Neuron (in vitro differentiated cells): Measurements from ENCODE around the gene NRDE2.

ENCODE experiments used
- H2AFZ ChIP-seq: one replicate; pipeline ENCODE4 v1.6.1; 2013; ENCODE audit warnings: low read depth, mild to moderate bottlenecking, inconsistent platforms, low read length, moderate library complexity
- H3K27me3 ChIP-seq: one replicate; pipeline ENCODE4 v1.6.1; 2013; ENCODE audit warnings: low read length; ENCODE audit not compliant: insufficient read depth
- H3K36me3 ChIP-seq: one replicate; pipeline ENCODE4 v1.6.1; 2013; ENCODE audit warnings: low read length; ENCODE audit not compliant: insufficient read depth
- H3K4me1 ChIP-seq: one replicate; pipeline ENCODE4 v1.6.1; 2013; ENCODE audit warnings: low read length; ENCODE audit not compliant: insufficient read depth
- H3K4me3 ChIP-seq: 2 replicates; pipeline ENCODE4 v1.5.1; 2013; ENCODE audit warnings: mild to moderate bottlenecking, low read length, moderate library complexity
- H3K9me3 ChIP-seq: one replicate; pipeline ENCODE4 v1.6.1; 2013; ENCODE audit warnings: low read length

Gene NRDE2

DNA sequence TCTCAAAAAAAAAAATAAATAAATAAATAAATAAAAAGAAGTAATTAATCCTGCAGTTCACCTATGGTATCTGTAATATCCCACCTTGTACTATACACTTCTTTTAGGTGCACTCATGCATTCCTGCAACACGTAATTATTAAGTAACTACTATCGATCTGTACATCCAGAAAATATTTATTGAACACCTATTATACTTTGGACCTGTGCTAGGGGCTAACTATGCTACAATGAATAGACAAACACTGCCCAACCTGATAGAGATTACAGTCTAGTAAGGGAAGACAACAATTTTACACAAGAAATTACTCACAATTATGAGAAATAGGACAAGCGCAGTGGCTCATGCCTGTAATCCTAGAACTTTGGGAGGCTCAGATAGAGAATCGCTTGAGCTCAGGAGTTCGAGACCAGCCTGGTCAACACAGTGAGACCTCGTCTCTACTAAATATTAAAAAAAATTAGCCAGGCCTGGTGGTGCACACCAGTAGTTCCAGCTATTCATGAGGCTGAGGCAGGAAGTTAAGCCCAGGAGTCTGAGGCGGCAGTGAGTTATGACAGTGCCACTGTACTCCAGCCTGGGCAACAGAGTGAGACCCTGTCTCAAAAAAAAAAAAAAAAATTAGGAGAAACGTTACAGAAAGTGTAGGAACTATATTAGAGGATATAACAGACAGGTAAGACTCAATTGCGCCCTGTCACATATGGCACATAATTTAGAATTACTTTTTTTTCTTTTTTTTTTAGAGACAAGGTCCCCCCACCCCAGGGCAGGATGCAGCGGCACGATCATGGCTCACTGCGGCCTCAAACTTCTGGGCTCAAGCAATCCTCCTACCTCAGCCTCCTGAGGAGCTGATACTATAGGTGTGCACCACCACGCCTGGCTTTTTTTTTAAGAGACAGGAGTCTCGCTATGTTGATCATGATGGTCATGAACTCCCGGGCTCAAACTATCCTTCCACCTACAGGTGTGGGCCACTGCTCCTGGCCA is 1.2 kb downstream of the NRDE2 start:
- no peaks in the 10 kb centered on the region for H3K9me3 ChIP-seq
- no peaks in the 10 kb centered on the region for H3K4me1 ChIP-seq
- no peaks in the 10 kb centered on the region for H3K36me3 ChIP-seq
- peak overlapping the region; percentile 83 for H2AFZ ChIP-seq
- H3K4me3 ChIP-seq, result peak overlapping the region; percentile 92
- no peaks in the 10 kb centered on the region for H3K27me3 ChIP-seq

GRCh38 chr14:90321891-90322290 is 9.8 kb downstream of the NRDE2 start:
- Histone ChIP-seq H3K9me3 (peaks cover 4% of the 10 kb centered on the region), H3K27me3 (no peaks in the 10 kb centered on the region), H3K4me3 (no peak overlapping the region), H3K4me1 (no peaks in the 10 kb centered on the region), H3K36me3 (peaks cover 5% of the 10 kb centered on the region), H2AFZ (no peak overlapping the region)

DNA sequence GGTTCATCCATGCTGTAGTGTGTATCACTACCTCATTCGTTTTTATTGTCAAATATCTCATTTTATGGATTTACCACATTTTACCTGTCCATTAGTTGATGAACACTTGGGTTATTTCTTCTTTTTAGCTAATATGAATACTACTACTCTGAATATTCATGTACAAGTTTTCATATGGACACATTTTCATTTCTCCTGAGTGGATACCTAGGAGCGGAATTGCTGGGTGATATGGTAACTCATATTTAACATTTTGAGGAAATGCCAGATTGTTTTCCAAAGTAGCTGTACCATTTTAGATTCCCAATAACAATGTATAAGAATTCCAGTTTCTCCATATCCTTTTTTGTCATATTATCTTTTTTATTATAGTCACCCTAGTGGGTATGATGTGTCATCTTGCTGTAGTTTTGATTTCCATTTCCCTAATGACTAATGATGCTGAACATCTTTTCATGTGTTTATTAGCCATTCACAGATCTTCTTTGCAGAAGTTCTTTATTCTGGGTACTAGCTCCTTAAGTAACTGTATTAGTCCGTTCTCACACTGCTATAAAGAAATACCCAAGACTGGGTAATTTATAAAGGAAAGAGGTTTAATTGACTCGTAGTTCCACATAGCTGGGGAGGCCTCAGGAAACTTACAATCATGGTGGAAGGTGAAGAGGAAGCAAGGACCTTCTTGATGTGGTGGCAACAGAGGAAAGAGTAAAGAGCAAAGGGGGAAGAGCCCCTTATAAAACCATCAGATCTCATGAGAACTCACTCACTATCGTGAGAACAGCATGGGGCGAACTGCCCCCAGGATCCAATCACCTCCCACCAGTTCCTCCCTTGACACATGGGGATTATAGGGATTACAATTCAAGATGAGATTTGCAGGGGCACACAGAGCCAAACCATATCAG is 11.9 kb downstream of the NRDE2 start:
- Histone ChIP-seq H2AFZ (no peak overlapping the region), H3K9me3 (peaks cover 4% of the 10 kb centered on the region), H3K27me3 (no peaks in the 10 kb centered on the region), H3K4me1 (no peaks in the 10 kb centered on the region), H3K36me3 (peaks cover 20% of the 10 kb centered on the region), H3K4me3 (no peak overlapping the region)

- no peaks in the 10 kb centered on the region for H3K27me3 ChIP-seq
- H2AFZ ChIP-seq, result no peak overlapping the region
- H3K4me3 ChIP-seq, result no peak overlapping the region
- H3K9me3 ChIP-seq, result peaks cover 4% of the 10 kb centered on the region
- H3K4me1 ChIP-seq, result no peaks in the 10 kb centered on the region
- peaks cover 26% of the 10 kb centered on the region for H3K36me3 ChIP-seq
Observed at GRCh38 chr14:90319173-90319572, 12.6 kb downstream of the NRDE2 start.

DNA sequence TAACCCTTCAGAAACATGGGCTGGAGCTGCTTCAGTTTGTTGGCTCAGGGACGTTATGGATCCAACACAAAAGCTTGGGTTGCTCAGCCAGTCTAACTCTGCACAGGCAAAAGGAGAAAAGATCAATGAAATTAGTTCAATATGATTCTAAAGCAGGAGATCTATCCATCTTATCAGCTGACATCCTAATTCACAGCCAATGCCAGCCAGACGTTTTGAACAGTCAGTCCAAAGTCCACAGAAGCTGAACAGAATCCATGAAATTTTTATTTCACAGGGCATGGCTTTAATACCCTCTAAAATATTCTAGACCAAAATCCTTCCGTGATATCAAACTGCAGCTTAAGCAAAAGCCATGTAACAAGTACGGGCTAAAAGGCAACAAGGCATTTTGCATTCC is 13.7 kb downstream of the NRDE2 start:
- Histone ChIP-seq H3K36me3 (peaks cover 30% of the 10 kb centered on the region), H3K4me1 (no peaks in the 10 kb centered on the region), H3K9me3 (peaks cover 4% of the 10 kb centered on the region), H2AFZ (no peak overlapping the region), H3K27me3 (no peaks in the 10 kb centered on the region), H3K4me3 (no peak overlapping the region)

DNA sequence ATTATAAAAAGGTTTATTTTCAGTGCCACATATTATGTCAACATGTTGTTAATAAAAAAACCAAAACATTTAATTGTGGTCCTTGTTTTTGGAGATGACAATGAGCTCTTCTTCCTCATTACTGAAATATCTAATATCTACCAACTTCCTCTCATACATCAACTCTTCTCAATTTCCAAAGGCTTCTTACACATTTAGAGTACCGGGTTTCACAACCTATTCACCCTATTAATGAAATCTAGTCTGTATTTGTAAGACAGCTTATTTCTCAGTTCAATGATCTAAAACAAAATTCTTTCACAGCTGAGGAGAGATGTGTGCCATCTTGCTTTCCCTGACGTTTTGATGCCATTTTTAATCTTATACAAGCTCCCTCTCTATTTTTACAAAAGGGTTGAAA is 14.5 kb downstream of the NRDE2 start:
- H3K4me1 ChIP-seq, result no peaks in the 10 kb centered on the region
- peaks cover 36% of the 10 kb centered on the region for H3K36me3 ChIP-seq

DNA sequence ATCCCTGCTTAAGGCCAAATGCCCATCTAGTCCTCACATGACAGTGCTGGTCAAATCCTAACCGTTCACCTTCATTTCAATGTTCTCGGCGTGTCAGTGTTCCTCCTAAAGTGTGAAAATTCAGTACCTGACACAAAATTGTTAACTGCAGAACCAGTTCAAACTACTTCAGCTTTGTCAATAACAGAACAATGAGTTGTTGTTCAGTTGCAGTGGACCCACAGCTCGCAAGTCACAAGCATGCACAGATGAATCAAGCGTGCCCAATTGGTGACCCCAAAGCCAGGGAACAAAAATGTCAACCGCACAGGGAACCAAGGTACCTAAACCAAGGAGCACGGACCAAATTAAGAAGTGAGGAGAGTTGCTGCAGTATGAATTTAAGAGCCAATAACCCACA is 23.2 kb downstream of the NRDE2 start:
- Histone ChIP-seq H3K27me3 (no peaks in the 10 kb centered on the region), H2AFZ (no peak overlapping the region), H3K36me3 (peaks cover 51% of the 10 kb centered on the region), H3K9me3 (no peaks in the 10 kb centered on the region), H3K4me1 (no peaks in the 10 kb centered on the region), H3K4me3 (no peak overlapping the region)

More for the DNA sequence above, 14.5 kb downstream of the NRDE2 start:
- Histone ChIP-seq H3K9me3 (peaks cover 4% of the 10 kb centered on the region), H3K4me3 (no peak overlapping the region), H2AFZ (no peak overlapping the region), H3K27me3 (no peaks in the 10 kb centered on the region)

GRCh38 chr14:90305176-90305601 is 26.6 kb downstream of the NRDE2 start:
- peaks cover 45% of the 10 kb centered on the region for H3K36me3 ChIP-seq
- H3K4me1 ChIP-seq, result no peaks in the 10 kb centered on the region
- no peak overlapping the region for H3K4me3 ChIP-seq
- H2AFZ ChIP-seq, result no peak overlapping the region
- H3K27me3 ChIP-seq, result no peaks in the 10 kb centered on the region
- H3K9me3 ChIP-seq, result no peaks in the 10 kb centered on the region

DNA sequence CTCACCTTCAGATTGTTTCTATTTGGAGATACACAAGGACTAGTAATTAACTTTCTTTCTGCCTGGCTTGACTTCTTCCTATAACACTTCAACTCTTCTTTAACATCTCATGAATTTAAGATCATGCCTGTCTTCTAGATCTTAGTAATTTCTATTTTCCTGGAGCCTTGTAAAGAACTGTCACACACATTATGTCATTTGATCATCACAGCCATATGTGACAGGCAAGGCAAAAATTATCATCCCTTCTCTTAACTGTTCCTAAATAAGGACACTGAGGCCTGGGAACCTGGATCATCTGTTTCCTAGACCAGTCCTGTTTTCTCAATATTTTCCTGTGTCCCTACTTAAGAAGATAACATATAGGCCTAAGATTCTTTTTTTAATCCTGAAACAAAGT is 27.2 kb downstream of the NRDE2 start:
- H2AFZ ChIP-seq, result no peak overlapping the region
- H3K4me3 ChIP-seq, result no peak overlapping the region
- H3K27me3 ChIP-seq, result no peaks in the 10 kb centered on the region
- no peaks in the 10 kb centered on the region for H3K9me3 ChIP-seq
- H3K36me3 ChIP-seq, result peaks cover 45% of the 10 kb centered on the region
- H3K4me1 ChIP-seq, result no peaks in the 10 kb centered on the region

- Histone ChIP-seq H3K27me3 (no peaks in the 10 kb centered on the region), H2AFZ (no peak overlapping the region), H3K36me3 (peaks cover 45% of the 10 kb centered on the region), H3K9me3 (no peaks in the 10 kb centered on the region), H3K4me1 (no peaks in the 10 kb centered on the region), H3K4me3 (no peak overlapping the region)
Observed at GRCh38 chr14:90303473-90303872, 28.3 kb downstream of the NRDE2 start.

- no peaks in the 10 kb centered on the region for H3K9me3 ChIP-seq
Observed at GRCh38 chr14:90302529-90303303, 29.0 kb downstream of the NRDE2 start.

DNA sequence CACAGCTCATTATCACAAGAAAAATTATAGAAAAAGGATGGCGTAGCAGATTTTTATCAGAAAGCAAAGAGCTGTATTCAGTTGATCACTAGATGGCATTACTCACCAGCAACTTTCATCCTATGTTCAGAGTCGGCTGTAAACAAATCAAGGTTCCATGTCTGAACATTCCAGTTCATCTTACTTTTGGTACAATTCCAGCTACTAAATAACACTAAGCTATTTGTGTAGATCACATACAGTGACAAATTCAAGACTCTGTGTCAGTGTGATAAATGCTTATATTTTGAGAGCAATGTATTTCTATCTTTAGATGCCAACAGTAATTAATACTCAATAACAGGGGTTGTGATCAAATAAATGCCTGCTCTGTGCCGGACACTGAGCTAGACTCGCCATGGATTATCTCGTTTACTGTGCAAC is 30.1 kb downstream of the NRDE2 start:
- Histone ChIP-seq H3K4me3 (no peak overlapping the region), H3K4me1 (no peaks in the 10 kb centered on the region), H3K36me3 (peaks cover 52% of the 10 kb centered on the region), H3K27me3 (no peaks in the 10 kb centered on the region), H2AFZ (no peak overlapping the region), H3K9me3 (no peaks in the 10 kb centered on the region)

More at GRCh38 chr14:90302529-90303303, 29.0 kb downstream of the NRDE2 start:
- Histone ChIP-seq H2AFZ (no peak overlapping the region), H3K27me3 (no peaks in the 10 kb centered on the region), H3K4me1 (no peaks in the 10 kb centered on the region), H3K36me3 (peaks cover 48% of the 10 kb centered on the region), H3K4me3 (no peak overlapping the region)
